Coronary artery (tissue), 2 donors: Measurements from ENCODE around the gene ADAMTS14.

Experiments
- DNase-seq: peaks from one replicate; pipeline ENCODE4 v3.0.0-alpha.2; 2017; ENCODE audit warnings: low spot score
- H3K27ac ChIP-seq, 2 donors: fragments of 200-600 bp; sonication (generic); one replicate each; pipeline ENCODE4 v1.5.1; 2016 to 2019
- H3K4me3 ChIP-seq: fragments of 200-600 bp; sonication (generic); 2 replicates; pipeline ENCODE4 v1.5.1; 2016; ENCODE audit warnings: mild to moderate bottlenecking, moderate library complexity
- TF ChIP-seq, protein P1 (sequence below): fragments of 200-600 bp; sonication (generic); IDR thresholded peaks from one replicate; pipeline ENCODE4 v1.5.1; 2019; ENCODE audit warnings: antibody characterized with exemption

The ADAMTS14 gene

DNA sequence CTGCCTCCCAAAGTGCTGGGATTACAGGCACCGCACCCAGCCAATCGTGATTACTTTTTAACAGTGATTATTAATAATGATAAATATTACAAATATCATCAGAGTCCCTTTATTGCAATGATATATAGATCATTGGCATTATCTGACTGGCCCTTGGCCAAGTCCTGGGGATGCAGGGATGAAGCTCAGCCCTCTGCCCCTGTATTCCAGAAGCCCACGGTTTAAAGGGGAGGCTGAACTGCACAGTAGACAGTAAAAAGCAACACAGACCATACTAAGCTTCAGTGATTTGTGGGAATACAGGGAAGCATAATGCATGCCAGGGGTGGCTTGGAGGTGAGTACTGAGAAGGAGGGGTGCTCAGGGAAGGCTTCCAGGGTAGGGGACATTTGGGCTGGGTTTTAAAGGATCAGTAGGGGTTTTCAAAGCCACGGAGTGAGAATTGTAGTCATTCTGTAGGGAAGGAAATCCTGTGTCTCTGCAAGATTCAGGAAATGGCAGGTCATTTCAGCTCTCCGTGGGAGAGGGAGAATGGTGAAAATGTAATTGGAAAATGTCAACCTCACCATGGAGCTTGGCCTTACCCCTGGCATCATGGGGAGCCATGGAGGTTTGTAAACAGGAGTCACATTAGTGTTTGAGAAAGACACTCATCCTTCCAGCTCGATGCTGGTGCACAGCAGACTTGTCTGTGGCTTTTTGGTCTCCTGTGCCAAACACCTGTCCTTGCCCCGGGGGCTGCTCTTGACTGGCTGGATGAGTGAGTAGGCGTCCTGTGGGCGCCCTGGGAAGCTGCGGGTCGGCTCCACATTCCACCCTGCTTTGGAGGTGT lies 8.8 kb downstream of the ADAMTS14 start:
- H3K4me3 ChIP-seq, result no peak overlapping the region
- no peak overlapping the region for H3K27ac ChIP-seq
- no peak for DNase-seq
- TF ChIP-seq, protein P1, sequence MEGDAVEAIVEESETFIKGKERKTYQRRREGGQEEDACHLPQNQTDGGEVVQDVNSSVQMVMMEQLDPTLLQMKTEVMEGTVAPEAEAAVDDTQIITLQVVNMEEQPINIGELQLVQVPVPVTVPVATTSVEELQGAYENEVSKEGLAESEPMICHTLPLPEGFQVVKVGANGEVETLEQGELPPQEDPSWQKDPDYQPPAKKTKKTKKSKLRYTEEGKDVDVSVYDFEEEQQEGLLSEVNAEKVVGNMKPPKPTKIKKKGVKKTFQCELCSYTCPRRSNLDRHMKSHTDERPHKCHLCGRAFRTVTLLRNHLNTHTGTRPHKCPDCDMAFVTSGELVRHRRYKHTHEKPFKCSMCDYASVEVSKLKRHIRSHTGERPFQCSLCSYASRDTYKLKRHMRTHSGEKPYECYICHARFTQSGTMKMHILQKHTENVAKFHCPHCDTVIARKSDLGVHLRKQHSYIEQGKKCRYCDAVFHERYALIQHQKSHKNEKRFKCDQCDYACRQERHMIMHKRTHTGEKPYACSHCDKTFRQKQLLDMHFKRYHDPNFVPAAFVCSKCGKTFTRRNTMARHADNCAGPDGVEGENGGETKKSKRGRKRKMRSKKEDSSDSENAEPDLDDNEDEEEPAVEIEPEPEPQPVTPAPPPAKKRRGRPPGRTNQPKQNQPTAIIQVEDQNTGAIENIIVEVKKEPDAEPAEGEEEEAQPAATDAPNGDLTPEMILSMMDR, result no peak

DNA sequence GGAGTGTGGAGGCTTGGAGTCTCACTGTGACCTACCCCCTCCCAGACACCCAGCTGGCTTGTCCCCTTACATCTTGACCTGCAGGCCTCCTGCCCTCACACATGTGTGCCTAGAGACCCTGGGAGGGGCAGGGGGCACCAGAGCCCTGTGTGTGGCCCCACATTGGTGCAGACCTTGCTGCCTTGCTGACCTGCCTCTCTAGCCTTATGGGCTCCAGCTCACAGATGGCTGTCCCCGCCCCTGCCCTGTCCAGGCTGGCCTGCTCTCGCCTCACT lies 9.4 kb downstream of the ADAMTS14 start:
- no peak overlapping the region for H3K4me3 ChIP-seq
- TF ChIP-seq, protein P1, result no peak
- H3K27ac ChIP-seq, result no peak overlapping the region
- DNase-seq, result peak; percentile 67

DNA sequence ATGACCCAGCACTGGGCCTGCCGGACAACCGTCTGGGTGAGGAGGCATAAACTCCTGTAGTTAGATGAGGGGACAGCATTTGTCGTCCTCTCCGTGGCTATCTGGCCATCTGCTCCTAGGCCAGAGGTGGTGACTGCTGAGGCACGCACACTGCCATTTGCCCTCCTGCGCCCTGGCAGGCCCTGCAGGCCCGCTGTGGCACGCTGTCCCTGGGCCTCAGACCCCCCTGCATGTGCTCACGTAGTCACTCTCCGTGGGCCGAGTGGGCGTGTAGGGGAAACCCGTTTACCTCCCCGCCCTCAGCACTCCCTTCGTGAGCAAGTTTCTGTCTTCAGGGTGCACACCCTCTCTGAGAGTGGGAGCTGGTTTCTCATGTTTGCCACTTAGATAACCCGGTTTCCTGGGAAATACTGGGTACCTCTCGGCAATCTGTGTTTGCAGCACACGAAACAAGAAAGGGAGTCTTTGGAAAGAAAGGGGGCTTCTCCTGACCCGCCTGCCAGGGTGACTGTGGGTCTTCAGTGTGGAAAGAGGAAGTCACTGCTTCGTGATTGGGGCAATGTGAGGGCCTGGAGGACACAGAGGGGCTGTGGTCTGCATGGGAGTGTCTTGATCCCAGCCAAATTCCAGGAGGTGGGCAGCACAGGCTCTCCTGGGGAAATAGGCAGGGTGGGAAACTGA lies 10.8 kb downstream of the ADAMTS14 start:
- no peak overlapping the region for H3K4me3 ChIP-seq
- H3K27ac ChIP-seq, result no peak overlapping the region
- DNase-seq, result peak; percentile 64
- TF ChIP-seq, protein P1, result no peak

DNA sequence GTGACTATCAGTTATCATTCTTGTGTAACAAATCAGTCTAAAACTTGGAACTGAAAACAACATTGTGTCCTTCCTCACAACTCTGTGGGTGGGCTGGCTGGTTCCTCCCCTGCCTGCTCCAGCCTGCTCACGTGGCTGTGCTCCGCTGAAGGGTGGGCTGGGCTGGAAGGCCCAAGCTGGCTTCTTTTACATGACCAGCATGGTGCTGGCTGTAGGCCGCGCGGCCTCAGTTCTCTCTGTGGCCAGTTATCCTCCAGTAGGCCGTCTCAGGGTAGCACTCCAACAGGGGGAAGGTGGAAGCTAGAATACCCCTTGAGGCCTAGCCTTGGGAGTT lies 11.3 kb downstream of the ADAMTS14 start:
- no peak for DNase-seq
- Histone ChIP-seq H3K4me3 (no peak overlapping the region), H3K27ac (no peak overlapping the region)
- TF ChIP-seq, protein P1, result no peak

DNA sequence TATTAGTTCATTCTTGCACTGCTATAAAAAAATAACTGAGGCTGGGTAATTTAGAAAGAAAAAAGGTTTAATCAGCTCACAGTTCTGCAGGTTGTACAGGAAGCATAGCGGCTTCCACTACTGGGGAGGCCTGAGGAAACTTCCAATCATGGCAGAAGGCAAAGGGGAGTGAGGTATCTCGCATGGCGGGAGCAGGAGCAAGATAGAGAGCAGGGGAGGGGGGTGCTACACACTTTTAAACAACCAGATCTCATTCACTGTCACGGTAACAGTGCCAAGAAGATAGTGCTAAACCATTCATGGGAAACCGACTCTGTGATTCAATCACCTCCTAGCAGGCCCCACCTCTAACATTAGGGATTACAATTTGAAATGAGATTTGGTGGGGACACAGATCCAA lies 11.6 kb downstream of the ADAMTS14 start:
- no peak overlapping the region for H3K27ac ChIP-seq
- DNase-seq, result no peak
- TF ChIP-seq, protein P1, result no peak
- no peak overlapping the region for H3K4me3 ChIP-seq

DNA sequence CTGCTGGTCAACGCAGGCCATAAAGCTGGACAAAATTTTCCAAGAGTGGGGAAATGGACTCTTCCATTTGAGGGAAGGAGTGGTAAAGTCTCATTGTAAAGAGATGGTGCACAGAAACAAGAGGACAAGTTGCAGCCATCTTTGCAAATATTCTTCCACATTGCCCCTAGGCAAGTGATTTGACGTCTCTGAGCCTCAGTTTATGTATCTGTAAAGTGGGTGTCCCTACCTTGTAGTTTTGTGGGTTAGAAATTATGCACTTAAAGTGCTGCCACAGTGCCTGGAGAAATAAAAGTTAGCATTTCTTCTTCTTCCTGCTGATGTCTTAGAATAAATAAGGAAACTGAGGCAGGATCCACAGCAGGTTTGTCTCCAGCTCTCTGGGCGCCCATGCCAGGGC lies 12.1 kb downstream of the ADAMTS14 start:
- TF ChIP-seq, protein P1, result no peak
- Histone ChIP-seq H3K27ac (no peak overlapping the region), H3K4me3 (no peak overlapping the region)
- DNase-seq, result no peak
